HG03045 (cell line): ENCODE measurements around the gene GALNTL6.
"Not testable (repeated sequence)": the region's sequence is repeated elsewhere in the genome, so short reads cannot be mapped to it uniquely, and the experiment has no call there.

ENCODE experiments used
- ATAC-seq: cut with Tn5 transposase; IDR thresholded peaks from one replicate; pipeline ENCODE4 v1.9.1; 2021; ENCODE audit warnings: mild to moderate bottlenecking, moderate library complexity; ENCODE audit not compliant: unreplicated experiment

The GALNTL6 gene

DNA sequence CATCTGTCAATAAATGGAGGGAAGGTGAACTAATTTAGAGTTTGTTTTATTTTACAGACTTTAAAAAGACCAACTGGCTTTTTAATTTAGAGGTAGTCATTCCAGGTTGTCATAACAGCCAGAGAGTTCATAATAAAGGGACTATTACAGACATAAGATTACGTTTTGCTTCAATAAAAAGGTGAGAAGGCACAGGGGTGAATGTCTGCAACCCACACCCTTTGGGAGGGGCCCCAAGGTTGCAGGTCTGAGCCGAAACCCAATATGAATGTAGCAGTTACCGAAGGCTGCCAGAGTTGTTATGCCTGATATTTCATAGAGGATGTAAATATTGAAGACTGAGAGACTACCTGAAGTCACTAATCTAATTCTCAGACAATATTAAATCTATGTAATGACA lies 1025.7 kb downstream of the GALNTL6 start:
- ATAC-seq: no peak

DNA sequence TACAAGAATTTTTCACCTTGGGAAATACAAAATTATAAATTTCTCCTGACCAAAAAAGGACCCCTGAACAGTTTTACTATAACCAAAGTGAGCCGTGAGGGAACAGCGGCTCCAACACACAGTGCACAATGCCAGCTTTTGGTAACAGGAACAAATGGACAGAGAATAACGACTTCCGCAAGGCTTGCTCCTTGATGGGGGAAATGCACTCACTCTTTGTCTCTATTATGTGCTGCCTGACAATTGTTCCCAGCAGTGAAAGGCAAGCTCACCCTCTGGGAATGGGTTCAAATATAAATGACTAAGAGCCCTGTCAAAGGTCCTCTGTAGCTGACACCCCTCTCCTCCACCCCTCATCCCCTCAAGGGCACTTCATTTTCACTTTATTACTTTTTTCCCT lies 1029.6 kb downstream of the GALNTL6 start:
- no peak for ATAC-seq

DNA sequence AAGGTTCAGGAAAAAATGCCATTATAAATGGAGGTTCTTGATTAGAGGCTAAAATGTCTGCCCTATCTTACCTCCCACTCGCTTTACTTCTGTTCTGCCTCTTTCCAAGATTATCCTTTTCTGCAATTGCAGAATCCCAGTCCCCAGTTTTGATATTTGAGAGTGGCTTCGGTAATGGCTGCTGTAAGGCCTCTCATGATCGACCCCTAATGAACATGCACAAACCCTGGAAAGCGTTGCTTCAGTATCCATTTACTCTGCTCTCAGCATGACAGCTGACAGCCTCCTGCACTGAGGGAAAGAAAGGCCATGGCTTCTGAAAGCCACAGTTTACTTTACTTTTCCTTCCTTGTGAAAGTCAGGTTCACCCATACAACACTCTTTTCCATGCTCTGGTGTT lies 1030.0 kb downstream of the GALNTL6 start:
- ATAC-seq: no peak

DNA sequence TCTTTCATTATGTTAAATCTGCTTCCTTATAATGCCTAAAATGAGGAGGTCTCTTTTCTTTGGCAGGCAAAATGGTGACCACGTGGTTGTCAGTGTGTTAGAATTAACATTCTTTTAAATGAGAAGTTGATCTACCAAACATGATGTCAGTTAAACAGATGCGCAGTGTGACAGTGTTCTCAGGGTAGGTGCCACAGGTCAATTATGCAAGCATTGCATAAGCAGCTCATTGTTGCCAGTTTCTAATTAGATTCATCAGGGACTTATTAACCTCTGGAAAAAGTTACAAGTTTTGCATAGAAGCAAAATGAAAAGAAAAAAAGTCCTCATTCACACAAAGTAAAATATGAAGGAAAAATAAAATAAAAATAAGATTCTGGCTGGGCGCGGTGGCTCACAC lies 1031.4 kb downstream of the GALNTL6 start:
- no peak for ATAC-seq

DNA sequence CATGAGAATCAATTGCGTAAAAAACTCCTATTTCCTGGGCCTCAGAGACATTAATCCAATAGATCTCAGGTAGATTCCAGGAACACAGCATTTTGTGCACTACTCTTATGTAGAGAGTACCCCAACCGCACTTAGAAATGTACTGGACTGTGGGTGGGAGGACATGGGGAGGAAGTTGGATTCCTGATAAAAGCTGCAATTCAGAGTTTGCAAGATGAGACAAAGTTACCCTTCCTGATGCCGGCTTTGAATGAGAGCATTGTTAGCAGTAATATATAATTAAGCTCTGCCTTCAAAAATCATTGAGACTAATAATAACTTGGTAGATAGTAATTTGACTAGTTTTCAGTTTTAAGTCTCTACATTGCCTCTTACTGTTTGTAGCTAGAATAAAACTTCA lies 1032.1 kb downstream of the GALNTL6 start:
- no peak for ATAC-seq

DNA sequence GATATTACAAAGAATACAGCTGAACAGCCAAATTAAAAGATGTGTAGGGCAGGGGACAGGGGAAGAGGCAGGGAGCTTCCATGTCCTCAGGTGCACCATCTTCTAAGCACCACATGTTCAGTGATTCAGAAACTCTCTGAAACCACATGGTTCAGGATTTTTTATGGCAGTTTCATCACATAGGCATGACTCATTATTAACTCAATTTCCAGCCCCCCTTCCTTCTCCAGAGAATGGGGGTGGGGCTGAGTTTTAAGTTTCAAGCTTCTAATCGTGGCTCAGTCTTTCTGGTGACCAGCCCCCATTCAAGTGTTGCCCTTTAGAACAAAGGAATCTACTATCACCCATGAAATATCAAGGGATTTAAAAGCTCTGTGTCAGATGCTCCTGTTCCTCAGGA lies 1037.6 kb downstream of the GALNTL6 start:
- ATAC-seq: no peak

DNA sequence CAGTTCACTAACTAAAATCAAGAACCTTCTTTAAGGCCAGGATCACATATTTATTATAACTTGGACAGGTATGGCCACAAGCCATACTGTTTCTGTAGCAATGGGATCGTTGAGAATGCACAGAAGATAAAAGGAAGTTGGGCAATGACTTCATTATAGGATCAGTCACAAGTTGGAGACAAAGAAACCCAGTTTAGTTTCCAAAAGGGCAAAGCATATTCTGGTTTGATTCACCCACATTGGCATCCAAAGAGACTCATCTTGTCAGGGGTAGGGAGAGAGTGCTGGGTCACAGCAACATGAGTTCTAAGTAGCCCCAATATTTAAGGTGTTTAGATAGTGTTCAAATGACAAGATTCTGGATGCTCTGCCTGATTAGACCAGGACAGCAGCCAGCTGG lies 1038.3 kb downstream of the GALNTL6 start:
- no peak for ATAC-seq

DNA sequence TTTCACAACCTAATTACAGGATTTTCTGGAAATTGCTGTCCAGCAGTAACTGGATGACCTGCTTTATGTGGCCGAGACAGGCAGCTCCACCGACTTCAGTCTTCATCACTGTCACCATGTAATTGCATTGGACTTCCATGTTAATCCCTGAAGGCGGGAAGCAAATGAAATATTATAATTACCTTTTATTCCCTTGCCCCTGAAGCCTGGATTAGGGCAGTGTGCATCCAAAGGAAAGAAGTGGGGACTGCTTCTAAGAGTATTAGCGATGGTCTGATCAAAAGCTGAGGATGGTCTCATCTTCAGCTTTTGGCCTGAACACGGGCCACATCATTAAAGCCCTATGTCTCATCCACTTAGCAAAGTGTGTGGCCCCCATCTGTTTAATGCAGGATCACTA lies 1043.8 kb downstream of the GALNTL6 start:
- ATAC-seq: no peak

DNA sequence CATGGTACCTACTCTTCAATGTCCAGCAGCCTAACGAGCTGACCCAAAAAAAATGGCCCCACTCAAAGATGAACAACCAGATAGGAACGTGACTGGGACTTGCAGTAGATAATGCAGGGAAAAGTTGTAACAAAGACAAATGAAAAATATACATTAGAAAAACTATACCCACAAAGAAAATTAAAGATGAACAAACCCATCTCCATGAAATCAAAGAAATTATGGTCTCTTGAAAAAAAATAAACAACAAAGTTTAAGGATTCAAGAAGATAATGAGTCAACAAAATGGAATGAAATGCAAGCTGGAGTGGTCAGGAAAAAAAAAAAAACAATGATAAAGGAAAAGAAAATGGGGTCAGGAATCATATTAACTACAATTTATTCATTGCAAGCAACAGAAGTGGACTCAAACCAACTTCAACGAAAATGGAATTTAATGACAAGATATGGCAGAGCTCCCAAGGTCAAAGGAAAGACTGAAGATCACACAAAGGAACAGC lies 1045.6 kb downstream of the GALNTL6 start:
- no peak for ATAC-seq

DNA sequence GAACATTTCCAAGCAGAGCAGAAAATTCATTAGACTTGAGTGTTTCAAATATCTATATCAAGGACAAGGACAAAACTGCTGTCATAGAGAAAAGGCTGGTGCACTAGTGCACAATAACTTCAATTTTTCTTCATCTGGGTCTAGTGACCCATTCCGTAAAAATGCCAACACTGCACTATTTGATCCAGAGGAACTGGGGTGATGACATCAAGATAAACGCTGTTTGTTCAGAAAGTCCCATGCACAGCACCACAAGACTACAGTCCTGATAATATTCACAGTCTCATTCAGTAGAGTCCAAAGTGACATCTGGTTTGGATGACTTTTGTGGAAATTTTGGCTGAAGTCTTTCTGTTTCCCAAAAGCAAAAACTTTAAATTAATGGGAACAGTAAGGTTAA lies 1051.9 kb downstream of the GALNTL6 start:
- no peak for ATAC-seq

DNA sequence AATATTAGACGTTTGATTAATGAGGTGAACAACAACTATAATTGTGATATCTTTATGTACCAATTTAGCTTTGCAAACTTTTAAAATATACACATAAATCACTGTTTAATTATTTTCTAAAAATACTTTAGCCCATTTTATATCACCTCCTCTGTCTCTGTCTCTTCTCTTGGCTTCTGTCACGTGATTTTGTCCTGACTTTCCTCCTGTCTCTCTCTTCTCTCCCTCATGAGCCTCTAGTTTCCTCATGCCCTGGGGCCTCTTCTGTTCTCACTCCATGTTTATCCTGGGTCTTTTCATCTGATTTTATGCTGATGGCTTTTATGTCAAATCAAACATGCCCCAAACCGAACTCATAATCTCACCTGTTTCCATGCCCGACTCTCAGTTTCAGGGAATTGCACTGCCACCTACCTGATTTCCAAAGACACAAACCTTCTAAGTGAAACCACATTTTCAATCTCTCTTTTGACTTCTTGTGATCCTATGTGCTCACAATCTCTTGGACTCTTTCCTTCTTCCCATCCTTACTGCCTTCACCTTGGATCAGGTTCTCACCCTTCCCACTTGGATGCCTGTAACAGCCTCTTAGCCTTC lies 1052.4 kb downstream of the GALNTL6 start:
- no peak for ATAC-seq

DNA sequence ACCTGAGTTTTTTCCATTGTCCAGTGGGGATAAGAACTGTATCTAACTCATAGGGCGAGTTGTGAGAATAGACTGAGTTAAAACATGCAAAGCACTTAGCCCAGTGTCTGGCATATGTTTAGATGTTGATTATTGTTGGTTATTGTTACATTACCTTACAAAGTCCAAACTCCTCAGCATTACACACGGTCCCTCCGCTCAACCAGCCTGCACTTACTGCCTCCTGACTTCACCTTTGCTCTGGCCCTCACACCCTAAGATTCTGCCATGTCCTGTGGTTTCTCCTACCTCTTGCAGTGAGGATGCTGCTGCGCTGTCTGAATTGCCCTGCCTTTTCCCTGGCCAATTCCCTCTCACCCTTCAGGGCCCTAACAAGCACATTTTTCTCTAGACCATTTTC lies 1053.2 kb downstream of the GALNTL6 start:
- ATAC-seq: no peak

DNA sequence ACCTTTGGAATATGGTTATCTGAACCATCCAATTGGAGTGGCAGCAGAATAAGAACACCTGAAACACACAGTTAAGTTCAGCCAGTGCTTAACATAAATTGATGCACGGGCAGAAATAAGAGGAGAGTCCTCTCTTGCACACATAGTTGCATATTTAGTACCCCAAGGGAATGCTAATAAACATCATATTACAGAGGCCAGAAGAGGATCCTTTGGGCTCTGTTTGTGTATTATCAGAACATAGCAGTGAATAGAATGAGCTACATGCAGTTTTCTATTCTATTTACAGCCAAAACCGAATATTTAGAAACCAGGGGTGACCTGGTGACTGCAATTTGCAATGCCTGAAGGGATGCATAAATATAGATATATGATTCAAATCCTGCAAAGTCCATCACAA lies 1054.6 kb downstream of the GALNTL6 start:
- no peak for ATAC-seq

DNA sequence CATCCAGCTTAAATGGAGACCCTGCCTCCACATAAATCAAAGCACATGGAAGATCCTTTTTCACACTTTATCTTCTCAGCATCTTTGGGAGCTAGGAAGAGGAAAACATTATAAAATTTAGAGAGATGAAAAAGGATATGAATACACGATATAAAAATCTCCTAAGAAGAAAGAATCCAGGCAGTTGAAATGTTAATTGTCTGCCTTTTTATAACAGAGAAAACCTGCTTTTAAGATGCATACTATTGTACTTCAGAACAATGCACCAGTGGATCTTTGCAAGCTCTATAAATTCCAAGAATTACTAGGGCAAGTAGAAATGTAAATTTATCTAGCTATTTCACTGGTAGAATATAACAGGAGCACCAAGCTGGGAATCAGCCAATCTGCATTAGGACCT lies 1055.1 kb downstream of the GALNTL6 start:
- ATAC-seq: no peak

DNA sequence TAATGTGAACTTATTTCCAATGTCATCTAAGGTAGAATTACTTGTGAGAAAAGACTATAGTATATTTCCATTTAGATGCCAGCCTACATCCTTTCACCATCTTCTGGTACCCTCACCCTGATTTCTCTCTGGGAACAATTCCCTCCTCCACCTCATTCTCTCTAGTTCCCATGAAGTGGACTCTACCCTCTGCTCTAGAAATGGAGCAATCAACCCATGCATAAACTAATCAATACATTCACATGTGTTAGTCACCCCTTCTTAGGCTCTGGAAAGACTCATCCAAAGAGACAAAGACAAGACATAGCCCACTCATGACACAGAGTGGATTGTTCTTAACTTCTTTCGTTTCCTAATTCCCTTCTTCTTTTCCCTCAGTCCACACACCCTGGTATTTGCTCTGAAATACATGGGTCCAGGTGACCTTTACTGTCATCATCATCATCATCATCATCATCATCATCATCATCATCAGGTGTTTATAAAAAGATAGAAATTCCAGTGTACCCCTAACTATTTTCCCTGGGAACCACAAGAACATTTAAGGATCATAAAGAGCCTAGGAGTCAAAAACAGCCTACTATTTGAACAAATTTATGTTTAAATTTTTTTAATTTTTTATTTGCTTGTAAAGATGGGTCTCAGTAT lies 1056.5 kb downstream of the GALNTL6 start:
- ATAC-seq: no peak

DNA sequence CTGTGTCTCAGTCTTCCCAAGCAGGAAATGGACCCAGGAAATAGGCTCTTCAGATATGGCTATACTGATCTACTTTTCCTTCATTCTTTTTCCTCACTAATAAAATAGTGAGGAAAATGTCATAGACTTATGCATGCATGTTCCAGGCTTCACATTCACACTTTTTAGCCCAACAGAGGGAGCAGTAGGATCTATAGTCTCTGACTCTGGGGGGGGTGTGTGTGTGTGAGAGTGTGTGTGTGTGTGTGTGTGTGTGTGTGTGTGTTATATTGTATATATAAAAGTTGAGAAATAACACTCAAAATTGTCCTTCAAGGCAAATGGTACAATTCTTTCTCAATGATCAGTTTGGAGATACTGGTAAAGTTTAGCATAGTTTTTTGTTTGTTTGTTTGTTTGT lies 1058.2 kb downstream of the GALNTL6 start:
- ATAC-seq: no peak

DNA sequence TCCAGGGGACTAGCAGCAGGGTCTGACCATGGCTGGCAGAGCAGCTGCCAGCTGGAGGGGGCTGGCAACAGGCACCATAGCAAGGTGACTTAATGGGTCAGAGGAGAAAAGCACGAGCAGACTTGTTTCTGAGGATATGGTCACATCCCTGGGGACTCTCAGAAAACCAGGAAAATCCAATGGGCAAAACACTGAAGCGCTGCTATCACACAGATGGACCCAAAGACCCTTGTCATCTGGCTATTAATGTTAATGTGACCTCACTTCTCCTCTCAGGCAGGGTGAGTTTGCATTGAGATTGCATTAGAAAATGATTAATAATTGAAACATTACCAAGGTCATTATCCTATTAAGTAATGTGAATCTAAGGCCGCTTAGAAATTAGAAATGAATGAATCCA lies 1061.7 kb downstream of the GALNTL6 start:
- no peak for ATAC-seq

DNA sequence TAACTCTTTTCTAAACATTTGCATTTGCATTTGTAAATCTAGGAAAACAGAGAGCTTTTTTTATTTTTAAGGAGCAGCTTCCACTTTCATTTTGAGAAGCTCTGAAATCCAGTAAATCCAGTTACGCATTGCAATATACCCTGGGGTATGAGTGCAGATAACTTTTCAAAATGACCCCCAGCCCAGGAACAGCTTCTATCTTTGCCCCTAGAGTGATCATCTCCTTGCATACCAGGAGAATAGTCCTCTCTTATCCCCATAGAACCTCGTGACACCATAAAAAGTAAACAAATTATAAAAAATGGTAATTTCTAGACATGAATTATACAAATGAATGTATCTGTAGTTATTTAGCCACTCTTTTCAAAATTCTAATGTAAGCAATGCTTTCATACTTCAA lies 1063.2 kb downstream of the GALNTL6 start:
- no peak for ATAC-seq

DNA sequence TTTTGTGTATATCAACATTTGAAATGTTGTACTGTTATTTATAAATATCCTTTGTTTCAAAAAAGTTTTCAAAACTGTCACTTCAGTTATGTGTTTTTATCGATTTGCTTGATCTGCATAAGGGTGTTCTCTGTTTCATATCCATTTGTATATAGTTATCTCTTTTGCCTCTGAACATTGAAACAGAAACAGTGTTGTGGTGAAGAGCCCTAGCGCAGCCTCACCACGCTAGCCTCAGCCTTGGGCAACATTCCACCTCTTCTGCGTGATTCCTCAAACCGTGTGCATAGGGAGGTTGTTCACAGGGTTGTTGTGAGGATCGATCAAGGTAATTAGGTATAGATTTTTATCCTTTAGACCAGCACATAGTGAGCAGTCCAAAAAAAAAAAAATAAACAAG lies 1068.4 kb downstream of the GALNTL6 start:
- ATAC-seq: no peak

DNA sequence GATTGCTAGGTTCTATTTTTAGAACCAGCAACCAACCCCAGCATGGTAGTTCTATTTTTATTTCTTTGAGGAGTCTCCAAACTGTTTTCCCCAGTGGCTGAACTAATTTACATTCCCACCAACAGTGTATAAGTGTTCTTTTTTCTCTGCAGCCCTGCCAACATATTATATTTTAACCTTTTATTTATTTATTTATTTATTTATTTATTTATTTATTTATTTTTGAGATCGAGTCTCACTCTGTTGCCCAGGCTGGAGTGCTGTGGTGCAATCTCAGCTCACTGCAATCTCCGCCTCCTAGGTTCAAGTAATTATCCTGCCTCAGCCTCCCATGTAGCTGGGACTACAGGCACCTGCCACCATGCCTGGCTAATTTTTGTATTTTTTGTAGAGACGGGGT lies 1074.2 kb downstream of the GALNTL6 start:
- not testable (repeated sequence) for ATAC-seq

DNA sequence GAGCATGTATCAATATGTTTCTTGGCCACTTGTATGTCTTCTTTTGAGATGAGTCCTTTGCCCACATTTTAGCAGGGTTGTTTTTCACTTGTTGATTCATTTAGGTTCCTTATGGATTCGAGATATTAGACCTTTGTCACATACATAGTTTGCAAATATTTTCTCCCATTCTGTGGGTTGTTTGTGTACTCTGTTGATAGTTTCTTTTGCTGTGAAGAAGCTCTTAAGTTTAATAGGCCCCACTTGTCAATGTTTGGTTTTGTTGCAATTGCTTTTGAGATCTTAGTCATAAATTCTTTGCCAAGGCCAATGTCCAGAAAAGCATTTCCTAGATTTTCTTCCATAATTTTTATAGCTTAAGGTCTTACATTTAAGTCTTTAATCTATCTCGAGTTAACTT lies 1074.8 kb downstream of the GALNTL6 start:
- ATAC-seq: no peak

DNA sequence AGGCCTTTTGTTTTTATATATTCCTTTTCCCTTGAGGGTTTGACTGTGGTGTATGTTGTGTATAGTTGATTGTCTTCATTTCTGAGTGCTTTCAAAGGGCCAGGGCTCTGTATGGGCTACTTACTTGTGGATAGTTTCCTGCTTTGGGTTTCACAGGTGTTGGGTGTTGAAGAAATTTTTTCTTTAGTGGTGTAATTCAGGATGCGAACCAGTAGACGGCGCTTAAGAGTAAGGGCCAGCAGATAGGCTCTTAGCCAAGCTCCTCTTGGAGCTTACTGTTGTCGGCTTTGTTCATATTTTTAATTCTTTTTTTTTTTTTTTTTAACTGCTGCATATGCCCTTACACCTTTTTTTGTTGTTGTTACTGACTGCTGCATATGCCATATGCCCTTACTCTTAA lies 1079.1 kb downstream of the GALNTL6 start:
- ATAC-seq: no peak

DNA sequence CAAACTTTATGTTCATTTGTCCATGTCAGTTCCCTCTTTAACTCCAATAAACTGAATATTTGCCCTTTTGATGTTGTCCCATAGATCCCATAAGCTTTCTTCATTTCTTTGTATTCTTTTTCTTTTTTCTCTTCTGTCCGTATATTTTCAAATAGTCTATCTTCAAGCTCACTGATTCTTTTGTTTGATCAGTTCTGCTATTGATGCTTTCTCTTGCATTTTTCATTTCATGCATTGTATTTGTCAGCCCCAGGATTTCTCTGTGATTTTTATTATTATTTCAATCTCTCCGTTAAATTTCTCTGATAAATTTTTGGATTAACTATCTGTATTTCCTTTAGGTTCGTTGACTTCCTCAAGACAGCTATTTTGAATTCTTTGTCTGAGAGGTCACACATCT lies 1082.5 kb downstream of the GALNTL6 start:
- no peak for ATAC-seq
